Measurements from ENCODE around the gene CYP1A1. TPM values are rescaled to one million over a fixed set of nuclear protein-coding genes. Genes with fewer than 3 reads are reported as not detected.

Gene CYP1A1
- total and polyA plus RNA-seq, 9 of the 15 experiments (the other 6 are each of a cell fraction or from before 2014, with no cell fraction given), result 0.04 to 0.13 (median 0.05) TPM; not detected in 5

GRCh38 chr15:74709892-74710291 lies 15.4 kb downstream of the CYP1A1 start:
- Histone ChIP-seq H4K20me1 (replicated peaks; ENCODE audit: control insufficient read depth, insufficient read depth, low read length) (no peaks in the 10 kb centered on the region), H3K4me2 (ENCODE audit: insufficient read depth, low read length) (no peak overlapping the region), H3K36me3 (ENCODE audit: control insufficient read depth, insufficient read depth, low read length) (no peaks in the 10 kb centered on the region), H2AFZ (ENCODE audit: low read depth, low read length) (no peak overlapping the region), H3K9me1 (ENCODE audit: control insufficient read depth, insufficient read depth, low read length) (no peaks in the 10 kb centered on the region), H3K4me1 (replicated peaks in 1 of 2; ENCODE audit: control insufficient read depth in 2 of 2, insufficient read depth in 2 of 2, low read length in 2 of 2) (no peaks in the 10 kb centered on the region), H3K79me2 (ENCODE audit: control insufficient read depth, insufficient read depth, low read length) (no peaks in the 10 kb centered on the region), H3K9ac (ENCODE audit: insufficient read depth in 1 of 2, low read depth in 2 of 2, low read length in 2 of 2) (no peak overlapping the region), H3K4me3 (no peak overlapping the region), H3K27me3 (ENCODE audit: control insufficient read depth in 2 of 2, insufficient read depth in 2 of 2, low read length in 2 of 2) (peaks cover 6 to 17% of the 10 kb centered on the region in 2 experiments), H3K27ac (ENCODE audit: extremely low read depth, low read depth, low read length) (no peak overlapping the region), H3K9me3 (replicated peaks; ENCODE audit: control insufficient read depth, insufficient read depth, low read depth, low read length) (no peaks in the 10 kb centered on the region)
- WGBS (ENCODE audit: insufficient coverage, low coverage, missing lambda C conversion rate), result 0% methylated on average over 3 of the region's 3 CpGs
- no peak for DNase-seq (ENCODE audit: extremely low read depth in 1 of 4, low spot score in 3 of 4)
- ChIA-PET POLR2A (interaction anchor here (0.8 kb wide), 1 partner anchor 11 kb away, joined by 3 read pairs; no protein-coding TSS in a partner anchor), CTCF (ENCODE audit: low intra/inter-chr PET ratio) (no interaction called here)
- in situ Hi-C loops (cut with MboI) (no loop called here), intact Hi-C loops (cut with micrococcal nuclease) (loop anchor here (2.0 kb wide), 1 partner anchor 65 kb away; no protein-coding TSS in a partner anchor)
- ATAC-seq, result no peak
- no TSS peak for BruUV-seq (replicated peaks)
- FAIRE-seq, result no peak
- TF ChIP-seq, protein P1, sequence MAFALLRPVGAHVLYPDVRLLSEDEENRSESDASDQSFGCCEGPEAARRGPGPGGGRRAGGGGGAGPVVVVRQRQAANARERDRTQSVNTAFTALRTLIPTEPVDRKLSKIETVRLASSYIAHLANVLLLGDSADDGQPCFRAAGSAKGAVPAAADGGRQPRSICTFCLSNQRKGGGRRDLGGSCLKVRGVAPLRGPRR (CRISPR knock-in tag; IDR thresholded peaks at IDR 0.05), result no peak
- no peak for TF ChIP-seq PREB (CRISPR knock-in tag; IDR thresholded peaks at IDR 0.05)
- no peak for TF ChIP-seq HDGF (IDR thresholded peaks at IDR 0.05)
- TF ChIP-seq, protein P2, sequence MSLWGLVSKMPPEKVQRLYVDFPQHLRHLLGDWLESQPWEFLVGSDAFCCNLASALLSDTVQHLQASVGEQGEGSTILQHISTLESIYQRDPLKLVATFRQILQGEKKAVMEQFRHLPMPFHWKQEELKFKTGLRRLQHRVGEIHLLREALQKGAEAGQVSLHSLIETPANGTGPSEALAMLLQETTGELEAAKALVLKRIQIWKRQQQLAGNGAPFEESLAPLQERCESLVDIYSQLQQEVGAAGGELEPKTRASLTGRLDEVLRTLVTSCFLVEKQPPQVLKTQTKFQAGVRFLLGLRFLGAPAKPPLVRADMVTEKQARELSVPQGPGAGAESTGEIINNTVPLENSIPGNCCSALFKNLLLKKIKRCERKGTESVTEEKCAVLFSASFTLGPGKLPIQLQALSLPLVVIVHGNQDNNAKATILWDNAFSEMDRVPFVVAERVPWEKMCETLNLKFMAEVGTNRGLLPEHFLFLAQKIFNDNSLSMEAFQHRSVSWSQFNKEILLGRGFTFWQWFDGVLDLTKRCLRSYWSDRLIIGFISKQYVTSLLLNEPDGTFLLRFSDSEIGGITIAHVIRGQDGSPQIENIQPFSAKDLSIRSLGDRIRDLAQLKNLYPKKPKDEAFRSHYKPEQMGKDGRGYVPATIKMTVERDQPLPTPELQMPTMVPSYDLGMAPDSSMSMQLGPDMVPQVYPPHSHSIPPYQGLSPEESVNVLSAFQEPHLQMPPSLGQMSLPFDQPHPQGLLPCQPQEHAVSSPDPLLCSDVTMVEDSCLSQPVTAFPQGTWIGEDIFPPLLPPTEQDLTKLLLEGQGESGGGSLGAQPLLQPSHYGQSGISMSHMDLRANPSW (CRISPR knock-in tag; IDR thresholded peaks at IDR 0.05), result no peak
- TF ChIP-seq PHTF2 (CRISPR knock-in tag; IDR thresholded peaks at IDR 0.05), result no peak
- TF ChIP-seq COPS2 (conservative IDR thresholded peaks at IDR 0.05), result no peak
- no peak for TF ChIP-seq HINFP (tag; conservative IDR thresholded peaks at IDR 0.05; ENCODE audit: low read depth)
- no peak for TF ChIP-seq HBP1 (CRISPR knock-in tag; IDR thresholded peaks at IDR 0.05)
- TF ChIP-seq, protein P3, sequence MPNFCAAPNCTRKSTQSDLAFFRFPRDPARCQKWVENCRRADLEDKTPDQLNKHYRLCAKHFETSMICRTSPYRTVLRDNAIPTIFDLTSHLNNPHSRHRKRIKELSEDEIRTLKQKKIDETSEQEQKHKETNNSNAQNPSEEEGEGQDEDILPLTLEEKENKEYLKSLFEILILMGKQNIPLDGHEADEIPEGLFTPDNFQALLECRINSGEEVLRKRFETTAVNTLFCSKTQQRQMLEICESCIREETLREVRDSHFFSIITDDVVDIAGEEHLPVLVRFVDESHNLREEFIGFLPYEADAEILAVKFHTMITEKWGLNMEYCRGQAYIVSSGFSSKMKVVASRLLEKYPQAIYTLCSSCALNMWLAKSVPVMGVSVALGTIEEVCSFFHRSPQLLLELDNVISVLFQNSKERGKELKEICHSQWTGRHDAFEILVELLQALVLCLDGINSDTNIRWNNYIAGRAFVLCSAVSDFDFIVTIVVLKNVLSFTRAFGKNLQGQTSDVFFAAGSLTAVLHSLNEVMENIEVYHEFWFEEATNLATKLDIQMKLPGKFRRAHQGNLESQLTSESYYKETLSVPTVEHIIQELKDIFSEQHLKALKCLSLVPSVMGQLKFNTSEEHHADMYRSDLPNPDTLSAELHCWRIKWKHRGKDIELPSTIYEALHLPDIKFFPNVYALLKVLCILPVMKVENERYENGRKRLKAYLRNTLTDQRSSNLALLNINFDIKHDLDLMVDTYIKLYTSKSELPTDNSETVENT (CRISPR knock-in tag; IDR thresholded peaks at IDR 0.05), result no peak
- no peak for TF ChIP-seq ZNF121 (CRISPR knock-in tag; conservative IDR thresholded peaks at IDR 0.05)
- no peak for TF ChIP-seq ZNF3 (CRISPR knock-in tag; IDR thresholded peaks at IDR 0.05)
- no peak for TF ChIP-seq ZFP1 (CRISPR knock-in tag; IDR thresholded peaks at IDR 0.05)
- no peak for TF ChIP-seq ZNF282 (CRISPR knock-in tag; IDR thresholded peaks at IDR 0.05)
